Sigmoid colon (tissue), 4 donors: Measurements from ENCODE around the gene FBP2.

Source experiments
- EP300 ChIP-seq, 4 donors: sonication (generic); formaldehyde crosslinking; IDR thresholded peaks; one replicate each; pipeline ENCODE4 v1.6.1; 2017; ENCODE audit warnings: antibody characterized with exemption in 4 of 4
- POLR2A ChIP-seq, 2 donors: fragments of 450-650 bp; IDR thresholded peaks; one replicate each; pipeline ENCODE4 v1.6.1; 2016; ENCODE audit warnings: antibody characterized with exemption in 2 of 2, mild to moderate bottlenecking in 2 of 2, moderate library complexity in 2 of 2
- TF ChIP-seq, protein P1 (sequence below), 4 experiments: fragments of 450-650 bp in 3 of 4; fragments of 200-600 bp in 1 of 4; IDR thresholded peaks; one replicate each; pipeline ENCODE4 v1.5.1; 2016 to 2019; ENCODE audit warnings: antibody characterized with exemption in 4 of 4, mild to moderate bottlenecking in 3 of 4, moderate library complexity in 2 of 4

DNA sequence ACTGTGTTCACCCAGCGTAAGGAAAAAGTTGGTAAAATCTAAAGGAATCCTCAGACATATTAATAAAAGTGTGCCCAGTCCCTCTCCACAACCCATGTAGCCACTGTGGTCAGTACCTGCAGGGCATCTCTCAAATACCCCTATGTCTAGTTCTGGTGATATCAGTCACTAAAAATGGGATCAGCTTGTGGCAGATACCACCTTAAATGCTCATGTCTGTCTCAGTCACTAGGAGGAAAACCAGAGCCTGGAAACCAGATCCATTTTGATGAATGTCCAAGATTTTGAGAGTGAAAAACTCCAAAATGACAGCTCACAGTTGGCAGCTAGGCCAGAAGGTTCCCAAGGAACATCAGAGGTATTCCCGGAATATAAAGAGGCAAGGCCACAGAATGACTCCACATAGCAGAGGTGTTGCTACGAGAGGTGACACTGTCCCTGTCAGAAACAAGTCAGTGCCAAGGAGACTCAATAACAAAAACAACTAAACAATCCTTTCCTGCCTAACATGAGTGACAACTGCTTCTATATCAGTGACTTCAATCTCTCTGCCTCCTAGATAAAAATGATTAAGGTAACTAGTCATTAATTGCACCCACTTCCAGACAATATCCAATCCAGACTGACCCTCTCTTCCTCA, 25.3 kb downstream of the FBP2 start:
- TF ChIP-seq EP300 (IDR thresholded peaks at IDR 0.05) (no peak), POLR2A (IDR thresholded peaks at IDR 0.05) (no peak)
- TF ChIP-seq, protein P1, sequence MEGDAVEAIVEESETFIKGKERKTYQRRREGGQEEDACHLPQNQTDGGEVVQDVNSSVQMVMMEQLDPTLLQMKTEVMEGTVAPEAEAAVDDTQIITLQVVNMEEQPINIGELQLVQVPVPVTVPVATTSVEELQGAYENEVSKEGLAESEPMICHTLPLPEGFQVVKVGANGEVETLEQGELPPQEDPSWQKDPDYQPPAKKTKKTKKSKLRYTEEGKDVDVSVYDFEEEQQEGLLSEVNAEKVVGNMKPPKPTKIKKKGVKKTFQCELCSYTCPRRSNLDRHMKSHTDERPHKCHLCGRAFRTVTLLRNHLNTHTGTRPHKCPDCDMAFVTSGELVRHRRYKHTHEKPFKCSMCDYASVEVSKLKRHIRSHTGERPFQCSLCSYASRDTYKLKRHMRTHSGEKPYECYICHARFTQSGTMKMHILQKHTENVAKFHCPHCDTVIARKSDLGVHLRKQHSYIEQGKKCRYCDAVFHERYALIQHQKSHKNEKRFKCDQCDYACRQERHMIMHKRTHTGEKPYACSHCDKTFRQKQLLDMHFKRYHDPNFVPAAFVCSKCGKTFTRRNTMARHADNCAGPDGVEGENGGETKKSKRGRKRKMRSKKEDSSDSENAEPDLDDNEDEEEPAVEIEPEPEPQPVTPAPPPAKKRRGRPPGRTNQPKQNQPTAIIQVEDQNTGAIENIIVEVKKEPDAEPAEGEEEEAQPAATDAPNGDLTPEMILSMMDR (IDR thresholded peaks at IDR 0.05): no peak
